ENCODE measurements around the gene EPHB1.

DNA sequence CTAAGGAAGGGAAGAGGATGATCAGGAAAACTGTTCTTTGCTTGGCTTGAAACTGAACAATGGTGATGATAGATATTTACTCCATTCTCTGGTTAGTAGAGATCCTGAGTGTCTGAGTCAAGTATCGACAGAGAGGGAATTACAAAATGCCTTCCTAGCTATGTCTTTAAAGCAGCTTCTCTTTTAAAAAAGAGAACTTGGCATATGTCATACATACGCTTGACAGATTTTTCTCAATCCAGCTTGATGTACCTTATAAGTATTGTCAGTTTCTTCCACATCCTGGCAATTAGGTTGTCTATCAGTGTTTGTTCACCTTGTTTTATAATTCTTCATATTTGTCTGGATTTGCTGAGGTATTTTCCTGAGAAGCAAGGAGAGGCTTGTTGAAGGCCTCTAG, 5.0 kb upstream of the EPHB1 start:
- TF ChIP-seq, protein P1, sequence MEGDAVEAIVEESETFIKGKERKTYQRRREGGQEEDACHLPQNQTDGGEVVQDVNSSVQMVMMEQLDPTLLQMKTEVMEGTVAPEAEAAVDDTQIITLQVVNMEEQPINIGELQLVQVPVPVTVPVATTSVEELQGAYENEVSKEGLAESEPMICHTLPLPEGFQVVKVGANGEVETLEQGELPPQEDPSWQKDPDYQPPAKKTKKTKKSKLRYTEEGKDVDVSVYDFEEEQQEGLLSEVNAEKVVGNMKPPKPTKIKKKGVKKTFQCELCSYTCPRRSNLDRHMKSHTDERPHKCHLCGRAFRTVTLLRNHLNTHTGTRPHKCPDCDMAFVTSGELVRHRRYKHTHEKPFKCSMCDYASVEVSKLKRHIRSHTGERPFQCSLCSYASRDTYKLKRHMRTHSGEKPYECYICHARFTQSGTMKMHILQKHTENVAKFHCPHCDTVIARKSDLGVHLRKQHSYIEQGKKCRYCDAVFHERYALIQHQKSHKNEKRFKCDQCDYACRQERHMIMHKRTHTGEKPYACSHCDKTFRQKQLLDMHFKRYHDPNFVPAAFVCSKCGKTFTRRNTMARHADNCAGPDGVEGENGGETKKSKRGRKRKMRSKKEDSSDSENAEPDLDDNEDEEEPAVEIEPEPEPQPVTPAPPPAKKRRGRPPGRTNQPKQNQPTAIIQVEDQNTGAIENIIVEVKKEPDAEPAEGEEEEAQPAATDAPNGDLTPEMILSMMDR (IDR thresholded peaks at IDR 0.05; ENCODE audit: low read length), result no peak
- TF ChIP-seq EZH2 (IDR thresholded peaks at IDR 0.05; ENCODE audit: borderline replicate concordance, low read length), result no peak
